Neural progenitor cell (in vitro differentiated cells): ENCODE results near the gene TTLL5.

Source experiments
- EZH2 ChIP-seq: fragments of 200-600 bp; sonication (generic); IDR thresholded peaks from 2 replicates; pipeline ENCODE4 v1.6.1; 2017; ENCODE audit warnings: antibody characterized with exemption, mild to moderate bottlenecking, moderate library complexity
- EZH2phosphoT487 ChIP-seq: fragments of 200-600 bp; sonication (generic); IDR thresholded peaks from 2 replicates; pipeline ENCODE4 v1.6.1; 2017; ENCODE audit warnings: antibody characterized with exemption
- TF ChIP-seq, protein P1 (sequence below): fragments of 200-600 bp; sonication (generic); IDR thresholded peaks from 2 replicates; pipeline ENCODE4 v1.5.1; 2017; ENCODE audit warnings: antibody characterized with exemption, mild to moderate bottlenecking

DNA sequence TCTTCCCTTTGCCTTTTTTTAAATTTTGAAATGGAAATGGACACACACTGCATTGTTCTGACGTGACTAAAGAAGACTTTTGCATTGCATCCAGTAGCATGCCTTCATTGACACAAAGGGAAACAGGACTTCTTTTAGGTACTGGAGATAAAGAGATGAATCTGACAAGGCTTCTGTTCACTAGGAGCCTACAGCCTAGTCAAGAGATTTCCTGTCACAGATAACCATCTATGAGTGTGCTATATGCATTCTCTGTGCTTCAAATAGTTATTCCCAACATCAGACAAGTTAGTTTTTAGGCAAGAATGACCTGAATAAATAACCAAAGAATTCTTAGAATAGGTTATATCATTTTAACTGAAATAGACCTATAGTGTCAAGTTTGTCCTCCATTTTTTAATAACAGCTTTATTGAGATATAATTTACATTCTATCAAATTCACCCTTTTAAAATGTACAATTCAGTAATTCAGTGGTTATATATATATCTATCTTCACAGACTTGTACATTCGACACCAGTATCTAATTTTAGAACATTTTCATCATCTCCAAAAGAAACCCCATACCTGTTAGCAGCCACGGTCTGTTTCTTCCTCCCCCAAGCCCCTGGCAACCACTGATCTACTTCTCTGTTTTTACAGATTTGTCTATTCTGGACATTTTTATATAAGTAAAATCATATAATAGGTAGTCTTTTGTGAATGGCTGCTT lies 122.7 kb downstream of the TTLL5 start:
- TF ChIP-seq, protein P1, sequence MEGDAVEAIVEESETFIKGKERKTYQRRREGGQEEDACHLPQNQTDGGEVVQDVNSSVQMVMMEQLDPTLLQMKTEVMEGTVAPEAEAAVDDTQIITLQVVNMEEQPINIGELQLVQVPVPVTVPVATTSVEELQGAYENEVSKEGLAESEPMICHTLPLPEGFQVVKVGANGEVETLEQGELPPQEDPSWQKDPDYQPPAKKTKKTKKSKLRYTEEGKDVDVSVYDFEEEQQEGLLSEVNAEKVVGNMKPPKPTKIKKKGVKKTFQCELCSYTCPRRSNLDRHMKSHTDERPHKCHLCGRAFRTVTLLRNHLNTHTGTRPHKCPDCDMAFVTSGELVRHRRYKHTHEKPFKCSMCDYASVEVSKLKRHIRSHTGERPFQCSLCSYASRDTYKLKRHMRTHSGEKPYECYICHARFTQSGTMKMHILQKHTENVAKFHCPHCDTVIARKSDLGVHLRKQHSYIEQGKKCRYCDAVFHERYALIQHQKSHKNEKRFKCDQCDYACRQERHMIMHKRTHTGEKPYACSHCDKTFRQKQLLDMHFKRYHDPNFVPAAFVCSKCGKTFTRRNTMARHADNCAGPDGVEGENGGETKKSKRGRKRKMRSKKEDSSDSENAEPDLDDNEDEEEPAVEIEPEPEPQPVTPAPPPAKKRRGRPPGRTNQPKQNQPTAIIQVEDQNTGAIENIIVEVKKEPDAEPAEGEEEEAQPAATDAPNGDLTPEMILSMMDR: no peak
- TF ChIP-seq EZH2phosphoT487 (no peak), EZH2 (no peak)
